GM19397 (cell line): ENCODE data around the gene CLASRP.

Experiments
- ATAC-seq: cut with Tn5 transposase; IDR thresholded peaks from one replicate; pipeline ENCODE4 v1.9.1; 2021; ENCODE audit warnings: mild to moderate bottlenecking, moderate library complexity; ENCODE audit not compliant: unreplicated experiment

Gene CLASRP

GRCh38 chr19:45020071-45020470, 18.8 kb upstream of the CLASRP start:
- no peak for ATAC-seq

GRCh38 chr19:45021971-45022370, 16.9 kb upstream of the CLASRP start:
- ATAC-seq = no peak

- ATAC-seq = no peak
These were observed 15.8 kb upstream of the CLASRP start for GRCh38 chr19:45023048-45023447.

- no peak for ATAC-seq
These were observed 13.6 kb upstream of the CLASRP start for GRCh38 chr19:45025264-45025663.

GRCh38 chr19:45027371-45027770, 11.5 kb upstream of the CLASRP start:
- ATAC-seq = no peak

GRCh38 chr19:45030825-45031224, 8.0 kb upstream of the CLASRP start:
- no peak for ATAC-seq

- no peak for ATAC-seq
These were observed 6.4 kb upstream of the CLASRP start for GRCh38 chr19:45032421-45032820.

GRCh38 chr19:45035755-45036154, 3.1 kb upstream of the CLASRP start:
- ATAC-seq = no peak

- ATAC-seq = no peak
These were observed 1.3 kb upstream of the CLASRP start for GRCh38 chr19:45037393-45038169.

GRCh38 chr19:45040059-45040771, 1.4 kb downstream of the CLASRP start:
- ATAC-seq = no peak

- no peak for ATAC-seq
These were observed 2.3 kb downstream of the CLASRP start for GRCh38 chr19:45041125-45041524.

- no peak for ATAC-seq
These were observed 7.0 kb downstream of the CLASRP start for GRCh38 chr19:45045671-45046353.

GRCh38 chr19:45046355-45046754, 7.5 kb downstream of the CLASRP start:
- ATAC-seq = no peak

- no peak for ATAC-seq
These were observed 8.4 kb downstream of the CLASRP start for GRCh38 chr19:45047188-45047797.

GRCh38 chr19:45049073-45049736, 10.4 kb downstream of the CLASRP start:
- no peak for ATAC-seq

GRCh38 chr19:45050036-45050435, 11.2 kb downstream of the CLASRP start:
- no peak for ATAC-seq

- ATAC-seq = no peak
These were observed 13.2 kb downstream of the CLASRP start for GRCh38 chr19:45051929-45052579.

- no peak for ATAC-seq
These were observed 18.0 kb downstream of the CLASRP start for GRCh38 chr19:45056831-45057230.

GRCh38 chr19:45057444-45057843, 18.6 kb downstream of the CLASRP start:
- ATAC-seq = no peak

GRCh38 chr19:45058622-45059159, 19.8 kb downstream of the CLASRP start:
- no peak for ATAC-seq
